HepG2 (cell line): Measurements from ENCODE around the gene INF2. TPM values are rescaled to one million over a fixed set of nuclear protein-coding genes. Genes with fewer than 3 reads are reported as not detected.

Source experiments
- AHR ChIP-seq: IDR thresholded peaks from 2 replicates; pipeline ENCODE4 v1.6.1; 2018; ENCODE audit warnings: missing genetic modification reagents, missing compliant biosample characterization
- BORCS8-MEF2B ChIP-seq: sonication (generic); formaldehyde crosslinking; IDR thresholded peaks from 2 replicates; pipeline ENCODE4 v1.8.0; 2022; ENCODE audit warnings: mild to moderate bottlenecking, missing genetic modification reagents
- HIVEP1 ChIP-seq: sonication (generic); formaldehyde crosslinking; IDR thresholded peaks from 2 replicates; pipeline ENCODE4 v1.4.0; 2020; ENCODE audit warnings: mild to moderate bottlenecking, missing genetic modification reagents
- HOXA5 ChIP-seq: sonication (generic); formaldehyde crosslinking; IDR thresholded peaks from 2 replicates; pipeline ENCODE4 v1.4.0; 2020; ENCODE audit warnings: missing genetic modification reagents
- KLF16 ChIP-seq, 2 experiments: sonication (generic) in 1 of 2; formaldehyde crosslinking in 1 of 2; IDR thresholded peaks; 2 replicates each; pipeline versions ENCODE4 v1.6.1 to v1.8.0; 2016 to 2023; ENCODE audit warnings: missing genetic modification reagents in 2 of 2, missing compliant biosample characterization in 1 of 2
- NFIB ChIP-seq: sonication (generic); formaldehyde crosslinking; IDR thresholded peaks from 2 replicates; pipeline ENCODE4 v1.9.0; 2021; ENCODE audit warnings: missing genetic modification reagents, mild to moderate bottlenecking, borderline replicate concordance
- NR2F2 ChIP-seq: IDR thresholded peaks from 2 replicates; pipeline ENCODE4 v1.6.1; 2012; ENCODE audit warnings: low read depth, inconsistent platforms, borderline replicate concordance
- PRDM10 ChIP-seq: sonication (generic); formaldehyde crosslinking; IDR thresholded peaks from 2 replicates; pipeline ENCODE4 v1.4.0; 2020; ENCODE audit warnings: low read depth, missing genetic modification reagents
- SNAPC5 ChIP-seq: sonication (generic); formaldehyde crosslinking; IDR thresholded peaks from 2 replicates; pipeline ENCODE4 v1.8.1; 2023; ENCODE audit warnings: mild to moderate bottlenecking, missing genetic modification reagents, borderline replicate concordance
- SRF ChIP-seq: IDR thresholded peaks from 2 replicates; pipeline ENCODE4 v1.6.1; 2011; ENCODE audit warnings: mild to moderate bottlenecking, low read depth, low read length, moderate library complexity
- TFDP1 ChIP-seq: IDR thresholded peaks from 2 replicates; pipeline ENCODE4 v1.6.1; 2016; ENCODE audit warnings: missing compliant biosample characterization, missing genetic modification reagents, borderline replicate concordance
- ZNF138 ChIP-seq: sonication (generic); formaldehyde crosslinking; IDR thresholded peaks from 2 replicates; pipeline ENCODE4 v1.5.0; 2020; ENCODE audit warnings: mild to moderate bottlenecking, low read depth, missing genetic modification reagents
- ZNF207 ChIP-seq: fragments of 450-650 bp; IDR thresholded peaks from 2 replicates; pipeline ENCODE4 v1.6.1; 2016; ENCODE audit warnings: antibody characterized with exemption, borderline replicate concordance
- ZNF619 ChIP-seq: sonication (generic); formaldehyde crosslinking; IDR thresholded peaks from 2 replicates; pipeline ENCODE4 v1.4.0; 2020; ENCODE audit warnings: mild to moderate bottlenecking, missing genetic modification reagents
- ZNF740 ChIP-seq: sonication (generic); formaldehyde crosslinking; IDR thresholded peaks from 2 replicates; pipeline ENCODE4 v1.4.0; 2020; ENCODE audit warnings: missing genetic modification reagents
- ZNF83 ChIP-seq: sonication (generic); formaldehyde crosslinking; IDR thresholded peaks from 2 replicates; pipeline ENCODE4 v1.4.0; 2020; ENCODE audit warnings: missing genetic modification reagents, mild to moderate bottlenecking, borderline replicate concordance
- ZSCAN30 ChIP-seq: sonication (generic); formaldehyde crosslinking; IDR thresholded peaks from 2 replicates; pipeline ENCODE4 v1.5.0; 2020; ENCODE audit warnings: mild to moderate bottlenecking, missing genetic modification reagents
- polyA plus RNA-seq, 8 experiments: library from polyadenylated mRNA; depleted of rRNA in 3 of 8; stranded (reverse) in 7 of 8; unstranded in 1 of 8; fragments of >200 nt; fragmentation: Illumina TruSeq in 4 of 8; extraction: Trizol in 4 of 8; gene quantifications; 2 replicates each; pipeline versions ENCODE4 v1.2.1 to v1.2.3, GENCODE V29; 2011 to 2016; ENCODE audit warnings: low read depth in 4 of 8, missing spikeins in 1 of 8, mixed read lengths in 1 of 8; ENCODE audit not compliant: insufficient read depth in 1 of 8
- total RNA-seq, 5 experiments: library from RNA; depleted of rRNA; stranded (reverse); fragments of >200 nt; fragmentation: Illumina TruSeq; extraction: Trizol; gene quantifications; 2 replicates each; pipeline ENCODE4 v1.2.3, GENCODE V29; 2016; ENCODE audit warnings: low read depth in 1 of 5
- TF ChIP-seq, protein P1 (sequence below): sonication (generic); formaldehyde crosslinking; IDR thresholded peaks from 2 replicates; pipeline ENCODE4 v1.5.1; 2020; ENCODE audit warnings: mild to moderate bottlenecking, moderate library complexity, missing genetic modification reagents
- TF ChIP-seq, protein P2 (sequence below): sonication (generic); formaldehyde crosslinking; IDR thresholded peaks from 2 replicates; pipeline ENCODE4 v1.5.0; 2020; ENCODE audit warnings: mild to moderate bottlenecking, missing genetic modification reagents, moderate library complexity

INF2 gene
- total and polyA plus RNA-seq, 2 of the 13 experiments (the other 11 are each of a cell fraction or from before 2014, with no cell fraction given) = 16.4 to 26.4 TPM

DNA sequence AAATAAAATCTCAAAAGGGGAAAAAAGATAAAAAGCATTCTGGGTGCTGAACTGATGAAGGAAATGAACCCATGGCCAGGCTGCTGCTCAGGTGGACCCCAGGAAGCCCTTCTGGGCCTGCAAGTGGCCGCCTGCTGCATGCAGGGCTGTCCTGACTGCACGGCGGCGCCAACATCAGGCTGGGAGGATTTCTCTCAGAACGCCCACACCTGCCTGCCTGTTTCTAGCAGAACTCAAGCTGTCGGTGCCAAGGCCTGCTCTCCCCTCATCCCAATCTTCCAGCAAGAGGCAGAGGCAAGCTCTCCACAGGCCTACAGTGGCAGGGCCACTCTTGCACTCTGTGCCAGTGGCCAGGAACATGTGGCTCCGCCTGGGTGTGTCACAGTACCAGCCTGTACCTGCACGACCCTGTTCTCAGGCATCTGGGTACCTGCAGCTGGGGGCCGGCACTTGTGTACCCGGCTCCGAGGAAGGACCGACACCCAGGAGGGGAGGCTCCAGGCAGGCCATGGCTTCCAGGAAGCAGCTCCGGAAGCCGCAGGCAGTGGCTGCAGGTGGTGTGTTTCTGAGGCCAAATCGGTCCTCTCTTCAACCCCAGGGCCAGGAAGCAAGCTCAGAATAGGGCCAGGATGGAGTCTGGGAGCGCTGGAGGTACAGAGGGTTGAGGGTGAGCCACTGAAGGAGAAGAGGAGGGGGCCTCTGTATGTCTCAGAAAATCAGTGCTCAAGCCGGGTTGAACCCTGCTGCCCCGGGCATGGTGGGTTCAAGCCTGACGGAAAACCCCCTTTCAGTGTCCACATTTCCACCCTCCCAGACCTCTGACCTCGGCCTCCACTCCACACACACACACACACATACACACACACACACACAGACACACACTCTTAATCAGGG, 2.5 kb upstream of the INF2 start (continued):
- TF ChIP-seq NFIB (CRISPR knock-in tag) (no peak), AHR (CRISPR knock-in tag) (no peak), ZNF619 (peak; percentile 38; the same call in 1 of the 2 replicates), SRF (no peak), ZNF83 (CRISPR knock-in tag) (no peak), ZSCAN30 (CRISPR knock-in tag) (no peak), BORCS8-MEF2B (no peak), TFDP1 (CRISPR knock-in tag) (no peak), SNAPC5 (CRISPR knock-in tag) (no peak), ZNF138 (CRISPR knock-in tag) (no peak), KLF16 (CRISPR knock-in tag; IDR thresholded peaks at IDR 0.05) (no peak), PRDM10 (CRISPR knock-in tag) (no peak), ZNF740 (no peak), ZNF207 (no peak), NR2F2 (no peak), HOXA5 (no peak), HIVEP1 (CRISPR knock-in tag) (no peak)
- TF ChIP-seq, protein P1, sequence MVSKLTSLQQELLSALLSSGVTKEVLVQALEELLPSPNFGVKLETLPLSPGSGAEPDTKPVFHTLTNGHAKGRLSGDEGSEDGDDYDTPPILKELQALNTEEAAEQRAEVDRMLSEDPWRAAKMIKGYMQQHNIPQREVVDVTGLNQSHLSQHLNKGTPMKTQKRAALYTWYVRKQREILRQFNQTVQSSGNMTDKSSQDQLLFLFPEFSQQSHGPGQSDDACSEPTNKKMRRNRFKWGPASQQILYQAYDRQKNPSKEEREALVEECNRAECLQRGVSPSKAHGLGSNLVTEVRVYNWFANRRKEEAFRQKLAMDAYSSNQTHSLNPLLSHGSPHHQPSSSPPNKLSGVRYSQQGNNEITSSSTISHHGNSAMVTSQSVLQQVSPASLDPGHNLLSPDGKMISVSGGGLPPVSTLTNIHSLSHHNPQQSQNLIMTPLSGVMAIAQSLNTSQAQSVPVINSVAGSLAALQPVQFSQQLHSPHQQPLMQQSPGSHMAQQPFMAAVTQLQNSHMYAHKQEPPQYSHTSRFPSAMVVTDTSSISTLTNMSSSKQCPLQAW = 0 out of 2 replicates have a peak, but pooled peaks have one; percentile 12
- TF ChIP-seq, protein P2, sequence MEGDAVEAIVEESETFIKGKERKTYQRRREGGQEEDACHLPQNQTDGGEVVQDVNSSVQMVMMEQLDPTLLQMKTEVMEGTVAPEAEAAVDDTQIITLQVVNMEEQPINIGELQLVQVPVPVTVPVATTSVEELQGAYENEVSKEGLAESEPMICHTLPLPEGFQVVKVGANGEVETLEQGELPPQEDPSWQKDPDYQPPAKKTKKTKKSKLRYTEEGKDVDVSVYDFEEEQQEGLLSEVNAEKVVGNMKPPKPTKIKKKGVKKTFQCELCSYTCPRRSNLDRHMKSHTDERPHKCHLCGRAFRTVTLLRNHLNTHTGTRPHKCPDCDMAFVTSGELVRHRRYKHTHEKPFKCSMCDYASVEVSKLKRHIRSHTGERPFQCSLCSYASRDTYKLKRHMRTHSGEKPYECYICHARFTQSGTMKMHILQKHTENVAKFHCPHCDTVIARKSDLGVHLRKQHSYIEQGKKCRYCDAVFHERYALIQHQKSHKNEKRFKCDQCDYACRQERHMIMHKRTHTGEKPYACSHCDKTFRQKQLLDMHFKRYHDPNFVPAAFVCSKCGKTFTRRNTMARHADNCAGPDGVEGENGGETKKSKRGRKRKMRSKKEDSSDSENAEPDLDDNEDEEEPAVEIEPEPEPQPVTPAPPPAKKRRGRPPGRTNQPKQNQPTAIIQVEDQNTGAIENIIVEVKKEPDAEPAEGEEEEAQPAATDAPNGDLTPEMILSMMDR (CRISPR knock-in tag) = peak; percentile 39
